Stimulated activated CD8-positive, alpha-beta memory T cell treated with anti-CD3 and anti-CD28 coated beads, Interleukin-7, amount 100 ng/mL, for 24 hours (primary cell): ENCODE measurements around the gene TRPV4.

Experiments used
- DNase-seq: peaks from one replicate; pipeline ENCODE4 v3.0.0-alpha.2; 2020; ENCODE audit warnings: low read depth

Gene TRPV4

GRCh38 chr12:109827566-109828550 lies 5.3 kb downstream of the TRPV4 start:
- no peak for DNase-seq

GRCh38 chr12:109827080-109827479 lies 6.1 kb downstream of the TRPV4 start:
- DNase-seq: no peak

GRCh38 chr12:109824731-109825130 lies 8.5 kb downstream of the TRPV4 start:
- DNase-seq: no peak

GRCh38 chr12:109822951-109823411 lies 10.2 kb downstream of the TRPV4 start:
- no peak for DNase-seq

- DNase-seq: no peak
These were observed 10.8 kb downstream of the TRPV4 start for GRCh38 chr12:109822416-109822815.

- DNase-seq: no peak
These were observed 11.2 kb downstream of the TRPV4 start for GRCh38 chr12:109821968-109822367.

- DNase-seq: no peak
These were observed 12.3 kb downstream of the TRPV4 start for GRCh38 chr12:109820816-109821381.

- DNase-seq: no peak
These were observed 14.2 kb downstream of the TRPV4 start for GRCh38 chr12:109818905-109819500.

- DNase-seq: no peak
These were observed 14.9 kb downstream of the TRPV4 start for GRCh38 chr12:109818253-109818652.

GRCh38 chr12:109817627-109818231 lies 15.5 kb downstream of the TRPV4 start:
- no peak for DNase-seq

GRCh38 chr12:109816870-109817269 lies 16.3 kb downstream of the TRPV4 start:
- no peak for DNase-seq

- DNase-seq: no peak
These were observed 17.2 kb downstream of the TRPV4 start for GRCh38 chr12:109815757-109816617.

GRCh38 chr12:109815225-109815624 lies 18.0 kb downstream of the TRPV4 start:
- DNase-seq: no peak

- DNase-seq: no peak
These were observed 18.5 kb downstream of the TRPV4 start for GRCh38 chr12:109814600-109815150.

GRCh38 chr12:109813810-109814416 lies 19.3 kb downstream of the TRPV4 start:
- DNase-seq: no peak

- DNase-seq: no peak
These were observed 21.6 kb downstream of the TRPV4 start for GRCh38 chr12:109811624-109811995.

GRCh38 chr12:109810954-109811623 lies 22.1 kb downstream of the TRPV4 start:
- DNase-seq: no peak

GRCh38 chr12:109808876-109809646 lies 24.1 kb downstream of the TRPV4 start:
- no peak for DNase-seq

GRCh38 chr12:109807954-109808643 lies 25.1 kb downstream of the TRPV4 start:
- DNase-seq: no peak
